DOHH2 (cell line): ENCODE data around the gene KIF26A.

Experiments
- H3F3A ChIP-seq: fragments of 200-600 bp; sonication (generic), shearing (Covaris generic); 2 replicates; pipeline ENCODE4 v1.6.0; 2016; ENCODE audit warnings: antibody characterized with exemption, mild to moderate bottlenecking; ENCODE audit not compliant: control insufficient read depth, insufficient read depth
- H3K27ac ChIP-seq: fragments of 200-600 bp; sonication (generic); 2 replicates; pipeline ENCODE4 v1.5.1; 2014; ENCODE audit warnings: low read depth, mild to moderate bottlenecking, low read length, moderate library complexity
- H3K27me3 ChIP-seq: fragments of 200-600 bp; sonication (generic); 2 replicates; pipeline ENCODE4 v1.6.1; 2014; ENCODE audit warnings: mild to moderate bottlenecking, low read length, mixed read lengths; ENCODE audit not compliant: control insufficient read depth
- H3K36me3 ChIP-seq: fragments of 200-600 bp; sonication (generic); 2 replicates; pipeline ENCODE4 v1.6.1; 2014; ENCODE audit warnings: mild to moderate bottlenecking, low read length, moderate library complexity, mixed read lengths; ENCODE audit not compliant: control insufficient read depth
- H3K4me1 ChIP-seq: fragments of 200-600 bp; sonication (generic); 2 replicates; pipeline ENCODE4 v1.6.1; 2014; ENCODE audit warnings: mild to moderate bottlenecking, low read length, mixed read lengths; ENCODE audit not compliant: control insufficient read depth
- H3K4me2 ChIP-seq: fragments of 200-600 bp; sonication (generic); 2 replicates; pipeline ENCODE4 v1.6.0; 2014; ENCODE audit warnings: mild to moderate bottlenecking, low read length, moderate library complexity
- H3K4me3 ChIP-seq: fragments of 200-600 bp; sonication (generic); 2 replicates; pipeline ENCODE4 v1.5.1; 2014; ENCODE audit warnings: mild to moderate bottlenecking, low read length, mixed read lengths
- H3K79me2 ChIP-seq: fragments of 200-600 bp; sonication (generic); 2 replicates; pipeline ENCODE4 v1.6.1; 2014; ENCODE audit warnings: mild to moderate bottlenecking, low read length, mixed read lengths; ENCODE audit not compliant: control insufficient read depth
- H3K9me2 ChIP-seq: fragments of 200-600 bp; sonication (generic); replicated peaks from 2 replicates; pipeline ENCODE4 v1.6.1; 2014; ENCODE audit warnings: mild to moderate bottlenecking, low read length, mixed read lengths; ENCODE audit not compliant: control insufficient read depth
- H3K9me3 ChIP-seq: fragments of 200-600 bp; sonication (generic); 2 replicates; pipeline ENCODE4 v1.6.1; 2014; ENCODE audit warnings: antibody characterized with exemption, low read length, mixed read lengths; ENCODE audit not compliant: control insufficient read depth, insufficient read depth
- H4K20me1 ChIP-seq: fragments of 200-600 bp; sonication (generic); 2 replicates; pipeline ENCODE4 v1.6.0; 2014; ENCODE audit warnings: low read depth, mild to moderate bottlenecking, antibody characterized with exemption, low read length, moderate library complexity; ENCODE audit not compliant: control insufficient read depth, insufficient read depth
- EZH2phosphoT487 ChIP-seq: fragments of 200-600 bp; sonication (generic); IDR thresholded peaks from 2 replicates; pipeline ENCODE4 v1.6.1; 2017; ENCODE audit warnings: borderline replicate concordance, mild to moderate bottlenecking, antibody characterized with exemption, low read length, moderate library complexity, mixed read lengths
- TF ChIP-seq, protein P1 (sequence below): fragments of 200-600 bp; sonication (generic); IDR thresholded peaks from one replicate; pipeline ENCODE4 v1.5.1; 2014; ENCODE audit warnings: antibody characterized with exemption, mild to moderate bottlenecking, low read depth, low read length; ENCODE audit not compliant: poor library complexity, severe bottlenecking

Gene KIF26A

DNA sequence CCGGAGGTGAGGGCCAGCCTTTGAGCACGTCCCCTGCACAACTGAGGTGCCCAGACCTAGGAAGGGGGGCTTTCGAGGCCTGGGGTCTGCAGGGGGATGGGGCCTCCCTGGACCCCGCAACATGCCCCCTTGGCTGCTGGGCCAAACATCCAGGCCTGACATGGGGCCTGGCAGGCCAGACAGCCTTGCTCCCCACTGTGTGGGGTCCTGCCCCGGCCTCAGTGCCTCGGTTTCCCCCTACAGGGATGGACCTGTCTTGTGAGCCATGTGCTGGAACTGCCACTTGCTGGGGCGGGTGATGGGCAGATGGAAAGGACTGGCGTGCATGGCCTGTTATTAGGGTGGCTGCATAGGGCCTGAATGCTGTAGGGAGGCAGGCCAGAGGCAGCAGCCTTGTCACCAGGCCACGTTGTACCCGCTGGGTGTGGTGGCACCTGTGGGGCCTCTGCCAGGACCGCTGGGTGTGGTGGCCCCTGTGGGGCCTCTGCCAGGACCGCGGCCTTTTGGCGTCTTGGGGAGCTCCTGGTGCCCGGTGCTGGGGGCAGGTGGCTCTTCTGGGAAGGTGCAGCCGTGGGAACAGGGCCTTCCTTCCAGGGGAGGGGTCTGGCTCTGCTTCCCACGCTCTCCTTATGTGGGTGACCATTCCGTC, 32.4 kb upstream of the KIF26A start:
- Histone ChIP-seq H3K27me3 (no peaks in the 10 kb centered on the region), H4K20me1 (no peaks in the 10 kb centered on the region), H3K4me3 (no peak overlapping the region), H3K9me2 (no peaks in the 10 kb centered on the region), H3F3A (no peaks in the 10 kb centered on the region), H3K4me1 (no peaks in the 10 kb centered on the region), H3K27ac (no peak overlapping the region), H3K36me3 (no peaks in the 10 kb centered on the region), H3K79me2 (no peaks in the 10 kb centered on the region), H3K4me2 (no peak overlapping the region), H3K9me3 (no peaks in the 10 kb centered on the region)
- TF ChIP-seq, protein P1, sequence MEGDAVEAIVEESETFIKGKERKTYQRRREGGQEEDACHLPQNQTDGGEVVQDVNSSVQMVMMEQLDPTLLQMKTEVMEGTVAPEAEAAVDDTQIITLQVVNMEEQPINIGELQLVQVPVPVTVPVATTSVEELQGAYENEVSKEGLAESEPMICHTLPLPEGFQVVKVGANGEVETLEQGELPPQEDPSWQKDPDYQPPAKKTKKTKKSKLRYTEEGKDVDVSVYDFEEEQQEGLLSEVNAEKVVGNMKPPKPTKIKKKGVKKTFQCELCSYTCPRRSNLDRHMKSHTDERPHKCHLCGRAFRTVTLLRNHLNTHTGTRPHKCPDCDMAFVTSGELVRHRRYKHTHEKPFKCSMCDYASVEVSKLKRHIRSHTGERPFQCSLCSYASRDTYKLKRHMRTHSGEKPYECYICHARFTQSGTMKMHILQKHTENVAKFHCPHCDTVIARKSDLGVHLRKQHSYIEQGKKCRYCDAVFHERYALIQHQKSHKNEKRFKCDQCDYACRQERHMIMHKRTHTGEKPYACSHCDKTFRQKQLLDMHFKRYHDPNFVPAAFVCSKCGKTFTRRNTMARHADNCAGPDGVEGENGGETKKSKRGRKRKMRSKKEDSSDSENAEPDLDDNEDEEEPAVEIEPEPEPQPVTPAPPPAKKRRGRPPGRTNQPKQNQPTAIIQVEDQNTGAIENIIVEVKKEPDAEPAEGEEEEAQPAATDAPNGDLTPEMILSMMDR = no peak
- no peak for TF ChIP-seq EZH2phosphoT487

DNA sequence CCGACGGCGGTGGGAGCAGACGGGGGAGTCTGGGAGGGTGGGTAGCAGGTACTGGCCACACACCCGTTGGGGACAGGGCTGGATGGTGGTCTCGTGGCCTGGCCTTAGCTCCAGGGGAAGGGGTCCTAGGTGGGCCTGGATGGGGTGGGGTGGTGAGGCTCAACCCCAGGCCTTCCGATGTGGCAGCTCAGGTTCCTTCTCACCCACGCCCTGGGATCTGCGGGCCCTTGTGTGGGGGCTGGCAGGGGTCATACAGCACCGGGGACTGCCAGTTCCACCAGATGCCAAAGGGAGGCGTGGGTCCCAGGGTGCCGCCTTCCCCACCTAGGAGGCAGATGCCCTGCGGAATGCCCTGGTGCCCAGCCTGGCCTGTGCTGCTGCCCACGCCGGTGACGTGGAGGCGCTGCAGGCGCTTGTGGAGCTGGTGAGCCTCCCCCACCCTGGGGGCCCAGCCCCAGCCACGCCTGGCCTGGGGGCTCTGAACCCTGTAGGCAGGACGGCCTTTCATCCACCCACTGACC, 31.9 kb upstream of the KIF26A start:
- no peak for TF ChIP-seq EZH2phosphoT487
- TF ChIP-seq, protein P1 = no peak
- Histone ChIP-seq H3K9me3 (no peaks in the 10 kb centered on the region), H3K79me2 (no peaks in the 10 kb centered on the region), H3K27ac (no peak overlapping the region), H4K20me1 (no peaks in the 10 kb centered on the region), H3K9me2 (no peaks in the 10 kb centered on the region), H3K36me3 (no peaks in the 10 kb centered on the region), H3K4me2 (no peak overlapping the region), H3F3A (no peaks in the 10 kb centered on the region), H3K27me3 (no peaks in the 10 kb centered on the region), H3K4me1 (no peaks in the 10 kb centered on the region), H3K4me3 (no peak overlapping the region)

DNA sequence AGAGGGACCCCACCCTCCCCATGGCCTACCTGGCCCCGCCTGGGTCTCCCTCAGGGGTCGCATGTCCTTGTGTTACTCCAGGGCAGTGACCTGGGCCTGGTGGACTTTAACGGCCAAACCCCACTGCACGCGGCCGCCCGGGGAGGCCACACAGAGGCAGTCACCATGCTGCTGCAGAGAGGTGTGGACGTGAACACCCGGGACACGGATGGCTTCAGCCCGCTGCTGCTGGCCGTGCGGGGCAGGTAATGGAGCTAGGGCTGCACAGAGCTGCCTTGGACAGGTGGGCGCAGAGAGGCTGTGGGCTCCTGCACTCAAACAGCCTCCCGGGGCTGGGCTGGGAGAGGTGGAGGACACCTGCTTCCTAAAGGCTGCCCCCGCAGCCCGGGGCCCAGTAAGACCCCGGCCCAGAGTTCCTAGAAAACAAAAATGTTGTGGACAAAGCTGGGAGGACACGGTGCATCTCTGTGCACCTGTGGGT, 31.2 kb upstream of the KIF26A start:
- Histone ChIP-seq H3K36me3 (no peaks in the 10 kb centered on the region), H3K9me2 (no peaks in the 10 kb centered on the region), H3K27me3 (no peaks in the 10 kb centered on the region), H3K9me3 (no peaks in the 10 kb centered on the region), H4K20me1 (no peaks in the 10 kb centered on the region), H3K4me1 (no peaks in the 10 kb centered on the region), H3K27ac (no peak overlapping the region), H3F3A (no peaks in the 10 kb centered on the region), H3K4me2 (no peak overlapping the region), H3K79me2 (no peaks in the 10 kb centered on the region), H3K4me3 (no peak overlapping the region)
- TF ChIP-seq, protein P1 = no peak
- no peak for TF ChIP-seq EZH2phosphoT487
